Activated T-helper 1 cell treated with anti-CD3 and anti-CD28 coated beads, Interleukin-12 subunit alpha, Interleukin-12 subunit beta, Interleukin-2, Interleukin-4 antibody, amounts not matched to agents 30 ng/mL and 10 ng/mL and 1 ng/mL, durations not matched to agents 14 hours and 24 hours and 36 hours (primary cell): ENCODE results near the gene AMPH. TPM values are rescaled to one million over a fixed set of nuclear protein-coding genes. Genes with fewer than 3 reads are reported as not detected.

ENCODE experiments used
- DNase-seq: peaks from one replicate; pipeline ENCODE4 v3.0.0; 2021; ENCODE audit warnings: low spot score
- H3K27ac Mint-ChIP-seq: one replicate; pipeline ENCODE4 v1.8.0; 2021; ENCODE audit warnings: mild to moderate bottlenecking, mixed read lengths
- H3K27me3 Mint-ChIP-seq: one replicate; pipeline ENCODE4 v1.8.0; 2022; ENCODE audit warnings: mild to moderate bottlenecking, moderate library complexity, mixed read lengths; ENCODE audit not compliant: insufficient read depth
- H3K36me3 Mint-ChIP-seq: one replicate; pipeline ENCODE4 v1.8.0; 2021; ENCODE audit warnings: low read depth, mixed read lengths
- H3K4me1 Mint-ChIP-seq: one replicate; pipeline ENCODE4 v1.8.0; 2021; ENCODE audit warnings: low read depth, mixed read lengths
- H3K4me3 Mint-ChIP-seq: one replicate; pipeline ENCODE4 v1.8.0; 2021; ENCODE audit warnings: mild to moderate bottlenecking, moderate library complexity, mixed read lengths
- H3K9me3 Mint-ChIP-seq: one replicate; pipeline ENCODE4 v1.8.0; 2021; ENCODE audit warnings: mixed read lengths
- intact Hi-C: fragments of 100-400 bp; cut with micrococcal nuclease; formaldehyde crosslinking; loops from one replicate; pipeline ENCODE4 v1.15.1; 2024
- total RNA-seq: library from RNA; stranded (reverse); gene quantifications from 2 replicates; pipeline ENCODE4 v1.2.3, GENCODE V29; 2022

AMPH gene
- total RNA-seq, 1 donor from 2014 or later = not detected

- DNase-seq = no peak
- H3K4me3 Mint-ChIP-seq = no peak overlapping the region
- intact Hi-C loops = loop anchor here (1.0 to 5.0 kb wide), 3 partner anchors 262 to 553 kb away; no protein-coding TSS in a partner anchor
These were observed 28.8 kb upstream of the AMPH start for GRCh38 chr7:38659931-38660330.

GRCh38 chr7:38658921-38659320, 27.7 kb upstream of the AMPH start:
- intact Hi-C loops = no loop called here
- Mint-ChIP-seq H3K27ac (no peak overlapping the region), H3K4me1 (no peaks in the 10 kb centered on the region), H3K27me3 (peaks cover 3% of the 10 kb centered on the region), H3K4me3 (no peak overlapping the region), H3K9me3 (no peaks in the 10 kb centered on the region), H3K36me3 (no peaks in the 10 kb centered on the region)
- no peak for DNase-seq

More at GRCh38 chr7:38659931-38660330, 28.8 kb upstream of the AMPH start:
- no peaks in the 10 kb centered on the region for H3K36me3 Mint-ChIP-seq
- peaks cover 3% of the 10 kb centered on the region for H3K27me3 Mint-ChIP-seq
- H3K4me1 Mint-ChIP-seq = no peaks in the 10 kb centered on the region
- no peaks in the 10 kb centered on the region for H3K9me3 Mint-ChIP-seq
- no peak overlapping the region for H3K27ac Mint-ChIP-seq

- Mint-ChIP-seq H3K27me3 (peaks cover 3% of the 10 kb centered on the region), H3K9me3 (no peaks in the 10 kb centered on the region), H3K27ac (no peak overlapping the region), H3K36me3 (no peaks in the 10 kb centered on the region), H3K4me3 (no peak overlapping the region), H3K4me1 (no peaks in the 10 kb centered on the region)
- intact Hi-C loops = no loop called here
- DNase-seq = no peak
These were observed 25.8 kb upstream of the AMPH start for GRCh38 chr7:38656968-38657367.

- no peak overlapping the region for H3K27ac Mint-ChIP-seq
- intact Hi-C loops = no loop called here
- no peaks in the 10 kb centered on the region for H3K4me1 Mint-ChIP-seq
- peaks cover 3% of the 10 kb centered on the region for H3K27me3 Mint-ChIP-seq
- no peaks in the 10 kb centered on the region for H3K9me3 Mint-ChIP-seq
- H3K4me3 Mint-ChIP-seq = no peak overlapping the region
- no peak for DNase-seq
- H3K36me3 Mint-ChIP-seq = no peaks in the 10 kb centered on the region
These were observed 24.9 kb upstream of the AMPH start for GRCh38 chr7:38655833-38656774.

- H3K9me3 Mint-ChIP-seq = no peaks in the 10 kb centered on the region
These were observed 6.8 kb upstream of the AMPH start for GRCh38 chr7:38637957-38638356.

GRCh38 chr7:38632411-38632810, 1.2 kb upstream of the AMPH start:
- Mint-ChIP-seq H3K4me3 (no peak overlapping the region), H3K36me3 (no peaks in the 10 kb centered on the region), H3K27me3 (peaks cover 38% of the 10 kb centered on the region), H3K4me1 (no peaks in the 10 kb centered on the region), H3K9me3 (no peaks in the 10 kb centered on the region), H3K27ac (no peak overlapping the region)
- intact Hi-C loops = no loop called here
- no peak for DNase-seq

More at GRCh38 chr7:38637957-38638356, 6.8 kb upstream of the AMPH start:
- Mint-ChIP-seq H3K36me3 (no peaks in the 10 kb centered on the region), H3K27ac (no peak overlapping the region), H3K27me3 (peaks cover 7% of the 10 kb centered on the region), H3K4me1 (no peaks in the 10 kb centered on the region), H3K4me3 (no peak overlapping the region)
- no peak for DNase-seq
- intact Hi-C loops = no loop called here

- intact Hi-C loops = no loop called here
- H3K27me3 Mint-ChIP-seq = peaks cover 47% of the 10 kb centered on the region
These were observed 1.3 kb downstream of the AMPH start for GRCh38 chr7:38629651-38630510.

GRCh38 chr7:38628630-38629385, 2.4 kb downstream of the AMPH start:
- no peaks in the 10 kb centered on the region for H3K36me3 Mint-ChIP-seq
- no peaks in the 10 kb centered on the region for H3K4me1 Mint-ChIP-seq
- peaks cover 47% of the 10 kb centered on the region for H3K27me3 Mint-ChIP-seq
- no peak overlapping the region for H3K27ac Mint-ChIP-seq
- DNase-seq = no peak
- no peaks in the 10 kb centered on the region for H3K9me3 Mint-ChIP-seq
- intact Hi-C loops = no loop called here
- H3K4me3 Mint-ChIP-seq = no peak overlapping the region

More at GRCh38 chr7:38629651-38630510, 1.3 kb downstream of the AMPH start:
- DNase-seq = no peak
- no peak overlapping the region for H3K27ac Mint-ChIP-seq
- no peaks in the 10 kb centered on the region for H3K36me3 Mint-ChIP-seq
- H3K4me3 Mint-ChIP-seq = peak overlapping the region; percentile 56
- no peaks in the 10 kb centered on the region for H3K4me1 Mint-ChIP-seq
- H3K9me3 Mint-ChIP-seq = no peaks in the 10 kb centered on the region

- intact Hi-C loops = no loop called here
- no peaks in the 10 kb centered on the region for H3K36me3 Mint-ChIP-seq
- no peaks in the 10 kb centered on the region for H3K4me1 Mint-ChIP-seq
- DNase-seq = no peak
- H3K27me3 Mint-ChIP-seq = peaks cover 32% of the 10 kb centered on the region
- no peaks in the 10 kb centered on the region for H3K9me3 Mint-ChIP-seq
- H3K4me3 Mint-ChIP-seq = no peak overlapping the region
- H3K27ac Mint-ChIP-seq = no peak overlapping the region
These were observed 5.3 kb downstream of the AMPH start for GRCh38 chr7:38625866-38626265.

GRCh38 chr7:38615665-38616064, 15.5 kb downstream of the AMPH start:
- Mint-ChIP-seq H3K4me1 (no peaks in the 10 kb centered on the region), H3K27me3 (peaks cover 9% of the 10 kb centered on the region), H3K36me3 (no peaks in the 10 kb centered on the region), H3K9me3 (no peaks in the 10 kb centered on the region), H3K27ac (no peak overlapping the region), H3K4me3 (no peak overlapping the region)
- intact Hi-C loops = no loop called here
- no peak for DNase-seq

GRCh38 chr7:38607466-38607865, 23.7 kb downstream of the AMPH start:
- intact Hi-C loops = no loop called here
- no peak for DNase-seq
- H3K4me1 Mint-ChIP-seq = no peaks in the 10 kb centered on the region
- H3K27ac Mint-ChIP-seq = no peak overlapping the region
- no peaks in the 10 kb centered on the region for H3K36me3 Mint-ChIP-seq
- H3K4me3 Mint-ChIP-seq = no peak overlapping the region
- peaks cover 5% of the 10 kb centered on the region for H3K27me3 Mint-ChIP-seq
- no peaks in the 10 kb centered on the region for H3K9me3 Mint-ChIP-seq

- no peaks in the 10 kb centered on the region for H3K4me1 Mint-ChIP-seq
- H3K4me3 Mint-ChIP-seq = no peak overlapping the region
- intact Hi-C loops = no loop called here
- no peak overlapping the region for H3K27ac Mint-ChIP-seq
- no peaks in the 10 kb centered on the region for H3K36me3 Mint-ChIP-seq
- DNase-seq = no peak
- H3K9me3 Mint-ChIP-seq = no peaks in the 10 kb centered on the region
- peaks cover 5% of the 10 kb centered on the region for H3K27me3 Mint-ChIP-seq
These were observed 30.4 kb downstream of the AMPH start for GRCh38 chr7:38600741-38601140.
